Ovary (tissue), 3 donors: ENCODE data around the gene RFX3.

ENCODE experiments used
- CTCF ChIP-seq, 3 donors: fragments of 450-650 bp in 2 of 3; fragments of 200-600 bp in 1 of 3; IDR thresholded peaks; one replicate each; pipeline versions ENCODE4 v1.5.1 to v1.8.0; 2016 to 2022; ENCODE audit warnings: antibody characterized with exemption in 3 of 3, mild to moderate bottlenecking in 1 of 3
- EP300 ChIP-seq: sonication (generic); formaldehyde crosslinking; IDR thresholded peaks from one replicate; pipeline ENCODE4 v1.6.1; 2017; ENCODE audit warnings: antibody characterized with exemption
- POLR2A ChIP-seq: fragments of 450-650 bp; IDR thresholded peaks from one replicate; pipeline ENCODE4 v1.6.1; 2017; ENCODE audit warnings: antibody characterized with exemption, mild to moderate bottlenecking, moderate library complexity
- donor health status: DM: no; HTN: no; CAD: no.

- TF ChIP-seq CTCF (IDR thresholded peaks at IDR 0.05) = no peak
- TF ChIP-seq POLR2A = no peak
- TF ChIP-seq EP300 = no peak
These were observed 339.1 kb downstream of the RFX3 start for GRCh38 chr9:3186751-3187150.
